Hematopoietic multipotent progenitor cell (in vitro differentiated cells): ENCODE results near the gene PLEKHM2. TPM values are rescaled to one million over a fixed set of nuclear protein-coding genes. Genes with fewer than 3 reads are reported as not detected.
"Not testable (repeated sequence)": the region's sequence is repeated elsewhere in the genome, so short reads cannot be mapped to it uniquely, and the experiment has no call there.

Experiments used
- DNase-seq, 3 donors: peaks; one replicate each; pipeline ENCODE4 v3.0.0-alpha.2; 2011 to 2015; ENCODE audit warnings: low read depth in 2 of 3, low spot score in 2 of 3
- total RNA-seq: library from RNA; depleted of rRNA; stranded (reverse); fragments of >200 nt; gene quantifications from one replicate; pipeline ENCODE4 v1.2.3, GENCODE V29; 2012

Gene PLEKHM2
- 63.8 TPM for total RNA-seq

DNA sequence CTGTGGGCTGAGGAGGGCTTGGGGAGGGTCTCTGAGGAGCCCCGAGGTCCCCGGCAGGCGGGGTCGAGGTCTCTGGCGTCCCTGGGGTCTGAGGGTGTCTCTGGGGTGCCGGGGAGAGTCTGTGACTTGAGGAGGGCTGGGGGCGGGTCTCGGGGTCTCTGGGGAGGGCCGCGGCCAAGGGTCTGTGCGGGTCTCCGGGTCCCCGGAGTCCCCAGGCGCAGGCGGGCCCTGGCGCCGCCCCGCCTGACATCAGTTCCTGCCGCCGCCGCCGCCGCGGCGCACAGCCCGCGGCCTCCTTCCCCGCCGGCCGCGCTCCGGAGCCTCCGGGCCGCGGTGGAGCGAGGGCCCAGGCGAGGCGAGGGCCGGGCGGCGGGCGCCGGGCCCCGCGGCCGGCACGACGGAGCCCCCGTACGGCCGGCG lies at the start of gene PLEKHM2:
PLEKHM2 (plus strand) TSS at position 279 of the 420 bp plus-strand sequence. CDS start 239 bp downstream, outside the sequence.
- DNase-seq, result peak; percentile 29 to 64 (median 53)

DNA sequence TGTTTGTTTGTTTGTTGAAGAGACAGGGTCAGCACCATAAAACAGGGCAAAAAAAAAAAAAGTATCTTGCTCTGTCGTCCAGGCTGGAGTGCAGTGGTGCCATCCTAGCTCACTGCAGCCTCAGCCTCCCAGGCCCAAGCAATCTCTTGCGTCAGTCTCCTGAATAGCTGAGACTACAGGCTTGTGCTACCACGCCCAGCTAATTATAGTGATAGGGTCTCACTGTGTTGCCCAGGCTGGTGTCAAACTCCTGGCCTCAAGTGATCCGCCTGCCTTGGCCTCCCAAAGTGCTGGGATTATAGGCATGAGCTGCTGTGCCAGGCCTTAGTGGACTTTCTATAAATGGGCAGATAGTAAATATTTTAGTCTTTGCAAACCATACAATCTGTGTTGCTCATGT lies 47.7 kb upstream of the PLEKHM2 start:
- DNase-seq, result no peak

DNA sequence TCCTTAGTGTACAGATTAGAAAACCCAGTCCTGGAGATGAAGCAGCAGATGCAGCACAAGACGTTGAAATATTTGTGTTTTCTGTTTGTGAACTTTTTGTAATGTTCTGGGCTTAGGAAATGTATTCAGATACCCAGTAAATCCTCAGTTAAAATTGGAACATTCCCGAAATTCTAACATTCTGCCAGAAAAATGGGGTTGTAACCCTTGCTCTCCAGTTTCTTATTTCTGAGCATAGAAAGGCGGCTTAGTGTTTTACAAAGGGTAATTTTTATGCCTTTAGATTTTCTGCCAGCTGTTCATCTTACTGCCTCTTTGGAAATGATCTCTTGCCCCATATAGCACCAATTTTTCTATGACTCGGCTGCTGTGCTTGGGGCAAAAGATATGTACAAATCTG lies 46.3 kb upstream of the PLEKHM2 start:
- no peak for DNase-seq

GRCh38 chr1:15639262-15639661 lies 44.9 kb upstream of the PLEKHM2 start:
- DNase-seq, result no peak

GRCh38 chr1:15639931-15640330 lies 44.2 kb upstream of the PLEKHM2 start:
- no peak for DNase-seq

- no peak for DNase-seq
Measured at GRCh38 chr1:15640667-15641066, 43.5 kb upstream of the PLEKHM2 start.

DNA sequence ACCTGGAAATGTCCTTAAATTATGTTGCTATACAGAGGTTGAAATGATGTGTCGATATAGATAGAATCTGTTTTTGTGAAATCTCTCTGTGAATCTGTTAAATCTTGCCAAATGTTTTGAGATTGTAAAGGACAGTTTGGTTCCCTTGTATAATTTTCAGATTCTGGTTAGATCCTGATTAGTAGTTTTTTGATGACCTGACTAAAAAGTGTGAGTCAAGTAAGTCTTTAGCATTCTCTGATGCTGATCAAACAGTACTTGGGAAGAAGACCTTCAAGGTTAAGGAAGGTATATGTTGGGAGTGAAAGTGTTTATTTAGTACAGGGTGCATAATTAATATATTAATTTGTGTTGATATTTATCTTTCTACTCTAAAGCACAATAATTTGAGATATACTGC lies 34.2 kb upstream of the PLEKHM2 start:
- no peak for DNase-seq

GRCh38 chr1:15650433-15650832 lies 33.7 kb upstream of the PLEKHM2 start:
- DNase-seq, result no peak

GRCh38 chr1:15652130-15652529 lies 32.0 kb upstream of the PLEKHM2 start:
- not testable (repeated sequence) for DNase-seq

DNA sequence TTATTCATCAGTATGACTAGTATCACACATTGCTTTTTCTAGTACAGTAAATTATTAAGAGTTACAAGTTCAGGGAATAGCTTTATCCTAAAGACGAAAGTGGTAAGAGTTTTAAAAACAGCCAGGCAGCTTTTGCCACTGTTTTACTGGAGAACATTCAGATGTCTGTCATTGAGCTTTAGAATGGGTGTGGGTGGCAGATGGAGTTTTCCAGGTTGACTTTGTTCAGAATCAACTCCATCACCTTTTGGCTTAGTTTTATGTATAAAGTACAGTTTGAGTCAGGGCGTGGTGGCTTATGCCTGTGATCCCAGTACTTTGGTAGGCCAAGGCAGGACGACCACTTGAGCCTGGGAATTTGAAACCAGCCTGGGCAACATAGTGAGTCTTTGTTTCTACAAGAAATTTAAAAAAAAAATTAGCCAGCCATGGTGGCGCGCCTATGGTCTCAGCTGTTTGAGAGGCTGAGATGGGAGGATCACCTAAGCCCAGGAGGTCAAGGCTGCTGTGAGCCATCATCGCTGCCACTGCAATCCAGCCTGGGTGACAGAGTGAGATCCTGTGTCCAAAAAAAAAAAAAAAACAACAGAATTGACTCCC lies 29.9 kb upstream of the PLEKHM2 start:
- DNase-seq, result no peak

DNA sequence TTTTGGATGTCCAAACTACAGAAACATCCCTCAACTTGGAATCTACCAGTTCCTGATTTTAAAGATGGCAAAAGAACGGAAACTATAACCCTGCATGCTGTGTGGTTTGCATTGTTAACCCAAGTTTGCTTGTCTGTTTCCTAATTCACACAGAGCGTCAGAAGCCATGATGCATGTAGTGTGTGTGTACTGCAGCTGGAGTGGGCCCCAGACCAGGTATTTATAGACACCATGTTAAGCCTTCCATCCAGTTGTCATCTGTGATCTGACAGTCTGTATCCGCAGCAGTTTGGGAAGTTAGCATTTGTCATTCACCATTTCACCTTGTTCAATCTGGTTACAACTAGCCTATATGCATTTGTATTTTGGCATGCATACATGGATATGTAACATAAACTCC lies 27.7 kb upstream of the PLEKHM2 start:
- DNase-seq, result no peak

DNA sequence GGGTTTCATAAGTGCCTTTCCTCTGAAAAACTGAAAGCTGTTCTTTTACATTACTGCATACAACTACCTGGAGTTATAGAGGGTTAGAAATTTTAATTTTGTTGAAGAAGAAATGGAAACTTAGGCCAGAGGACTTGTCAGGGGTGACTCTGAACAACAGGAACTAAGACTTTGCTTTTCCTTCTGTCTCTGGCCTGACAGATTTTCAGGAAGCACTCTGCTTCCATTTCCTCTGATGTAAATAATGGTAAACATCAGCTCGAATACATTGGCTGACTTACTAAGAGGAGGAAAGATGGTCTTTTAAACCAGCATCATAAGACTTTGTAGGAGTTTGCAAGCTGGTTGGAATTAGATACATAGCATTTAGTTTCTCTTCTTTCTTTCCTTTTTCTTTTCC lies 27.1 kb upstream of the PLEKHM2 start:
- DNase-seq, result no peak

DNA sequence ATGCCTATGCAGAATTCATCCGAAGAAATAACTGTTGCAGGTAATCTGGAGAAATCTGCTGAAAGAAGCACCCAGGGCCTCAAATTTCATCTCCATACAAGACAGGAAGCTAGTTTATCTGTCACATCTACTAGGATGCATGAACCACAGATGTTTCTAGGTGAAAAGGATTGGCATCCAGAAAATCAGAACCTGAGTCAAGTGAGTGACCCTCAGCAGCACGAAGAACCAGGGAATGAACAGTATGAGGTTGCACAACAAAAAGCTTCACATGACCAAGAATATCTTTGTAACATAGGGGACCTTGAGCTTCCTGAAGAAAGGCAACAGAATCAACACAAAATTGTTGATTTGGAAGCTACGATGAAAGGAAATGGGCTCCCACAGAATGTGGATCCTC lies 24.0 kb upstream of the PLEKHM2 start:
- no peak for DNase-seq

DNA sequence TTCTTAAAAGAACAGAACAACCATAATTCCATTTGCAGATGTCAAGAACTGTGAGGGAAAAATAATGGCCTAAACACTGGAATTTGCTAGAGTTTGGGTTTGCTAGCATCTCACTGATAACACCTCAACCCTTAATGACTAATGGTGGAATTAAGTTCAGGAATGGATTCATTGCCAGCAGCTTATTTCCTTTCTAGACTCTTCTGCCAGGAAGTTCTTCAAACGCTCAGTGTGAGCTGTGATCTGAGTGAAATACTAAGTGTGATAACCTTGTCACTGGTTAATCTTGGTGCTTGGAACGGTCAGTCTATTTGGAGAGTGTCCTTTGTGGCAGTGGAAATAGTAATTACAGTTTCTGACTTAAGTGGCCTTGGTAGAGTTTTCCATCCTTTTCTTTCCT lies 21.6 kb upstream of the PLEKHM2 start:
- DNase-seq, result no peak

GRCh38 chr1:15663925-15664324 lies 20.2 kb upstream of the PLEKHM2 start:
- no peak for DNase-seq

DNA sequence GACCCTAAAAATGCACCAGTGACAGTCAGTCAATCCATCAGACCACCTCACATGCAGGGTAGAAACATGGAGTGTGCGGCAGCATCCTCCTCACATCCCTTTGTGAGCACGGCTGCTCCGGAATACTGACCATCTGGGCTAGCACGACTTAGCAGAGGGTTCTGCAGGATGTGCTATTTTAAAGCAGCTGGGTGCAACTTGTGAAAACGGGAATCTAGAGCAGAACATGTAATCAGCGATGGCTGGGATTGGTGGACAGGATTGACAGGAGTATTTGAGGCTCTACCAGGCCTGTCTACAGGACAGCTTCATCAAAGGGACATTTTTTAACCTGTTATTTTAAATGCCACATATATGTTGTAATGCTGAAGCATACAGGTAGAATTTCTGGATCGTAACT lies 16.8 kb upstream of the PLEKHM2 start:
- no peak for DNase-seq

- no peak for DNase-seq
Measured at GRCh38 chr1:15668089-15668754, 15.9 kb upstream of the PLEKHM2 start.

DNA sequence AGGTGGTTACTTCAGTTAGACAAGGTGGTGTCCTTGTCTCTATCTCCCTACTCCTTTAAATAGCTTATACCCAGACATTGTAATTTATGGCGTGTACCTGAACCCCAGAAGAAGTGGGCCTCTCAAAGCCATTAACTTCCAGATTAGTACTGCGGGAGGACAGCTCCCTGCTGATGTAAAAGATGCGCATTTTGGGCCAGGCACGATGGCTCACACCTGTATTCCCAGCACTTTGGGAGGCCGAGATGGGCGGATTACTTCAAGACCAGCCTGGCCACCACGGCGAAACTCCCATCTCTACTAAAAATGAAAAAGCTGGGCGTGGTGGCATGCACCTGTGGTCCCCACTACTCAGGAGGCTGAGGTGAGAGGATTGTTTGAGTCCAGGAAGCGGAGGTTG lies 15.0 kb upstream of the PLEKHM2 start:
- DNase-seq, result no peak

GRCh38 chr1:15669864-15670263 lies 14.3 kb upstream of the PLEKHM2 start:
- DNase-seq, result no peak

- DNase-seq, result no peak
Measured at GRCh38 chr1:15671430-15671829, 12.7 kb upstream of the PLEKHM2 start.

DNA sequence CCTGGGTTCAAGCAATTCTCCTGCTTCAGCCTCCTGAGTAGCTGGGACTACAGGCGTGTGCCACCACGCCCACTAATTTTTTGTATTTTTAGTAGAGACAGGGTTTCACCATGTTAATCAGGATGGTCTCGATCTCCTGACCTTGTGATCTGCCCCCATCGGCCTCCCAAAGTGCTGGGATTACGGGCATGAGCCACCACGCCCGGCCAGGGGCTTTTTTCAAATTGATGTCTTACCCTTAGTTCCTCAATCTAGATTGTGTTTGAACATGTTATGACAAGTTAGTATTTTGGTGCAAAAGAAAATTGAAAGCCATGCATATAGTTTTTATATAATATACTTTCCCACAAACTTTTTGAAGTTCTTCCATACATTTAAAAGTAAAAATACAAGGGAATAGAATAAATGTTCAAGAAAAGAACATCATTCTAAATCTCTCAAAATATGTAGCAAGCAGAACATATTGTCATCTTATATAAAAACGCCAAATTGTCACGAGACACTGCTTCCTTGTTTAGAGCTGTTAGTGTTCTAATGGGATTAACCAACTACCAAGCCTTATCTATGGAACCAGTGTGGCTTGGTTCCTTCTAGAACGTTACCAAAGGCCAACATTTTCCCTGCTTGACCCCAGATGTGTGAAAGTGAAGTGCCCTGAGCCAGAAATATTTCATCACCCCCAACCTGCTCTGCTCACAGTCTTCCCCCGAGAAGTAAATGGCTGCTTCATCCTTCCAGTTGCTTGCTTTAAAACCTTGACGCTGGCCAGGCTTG lies 9.5 kb upstream of the PLEKHM2 start:
- peak in 1 of 3 donors; percentile 46 for DNase-seq

DNA sequence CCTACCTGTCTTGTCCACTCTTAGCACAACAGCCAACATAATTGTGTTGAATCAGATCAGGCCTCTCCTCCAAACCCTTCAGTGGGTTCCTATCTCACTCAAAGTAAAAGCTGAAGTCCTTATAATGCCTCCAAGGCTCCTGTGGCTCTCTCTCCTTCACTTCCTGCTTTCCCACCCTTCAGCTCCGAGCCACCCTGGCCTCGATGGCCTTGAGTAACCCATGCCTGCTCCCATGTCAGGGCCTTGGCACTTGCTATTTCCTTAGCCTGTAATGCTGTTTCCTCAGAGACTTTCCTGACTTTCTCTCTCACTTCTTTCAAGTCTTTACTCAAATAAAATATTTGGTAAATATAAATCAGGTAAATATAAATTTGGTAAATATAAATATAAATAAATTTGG lies 8.1 kb upstream of the PLEKHM2 start:
- no peak for DNase-seq
